ENCODE data around the gene APBB1.

GRCh38 chr11:6459099-6459450, 40.2 kb upstream of the APBB1 start:
- TF ChIP-seq SP1 (IDR thresholded peaks at IDR 0.05) (no peak), BHLHE40 (IDR thresholded peaks at IDR 0.05; ENCODE audit: borderline replicate concordance) (no peak), FOXM1 (IDR thresholded peaks at IDR 0.05; ENCODE audit: borderline replicate concordance) (no peak)
